ENCODE results near the gene ANKRD2.

ANKRD2 gene

DNA sequence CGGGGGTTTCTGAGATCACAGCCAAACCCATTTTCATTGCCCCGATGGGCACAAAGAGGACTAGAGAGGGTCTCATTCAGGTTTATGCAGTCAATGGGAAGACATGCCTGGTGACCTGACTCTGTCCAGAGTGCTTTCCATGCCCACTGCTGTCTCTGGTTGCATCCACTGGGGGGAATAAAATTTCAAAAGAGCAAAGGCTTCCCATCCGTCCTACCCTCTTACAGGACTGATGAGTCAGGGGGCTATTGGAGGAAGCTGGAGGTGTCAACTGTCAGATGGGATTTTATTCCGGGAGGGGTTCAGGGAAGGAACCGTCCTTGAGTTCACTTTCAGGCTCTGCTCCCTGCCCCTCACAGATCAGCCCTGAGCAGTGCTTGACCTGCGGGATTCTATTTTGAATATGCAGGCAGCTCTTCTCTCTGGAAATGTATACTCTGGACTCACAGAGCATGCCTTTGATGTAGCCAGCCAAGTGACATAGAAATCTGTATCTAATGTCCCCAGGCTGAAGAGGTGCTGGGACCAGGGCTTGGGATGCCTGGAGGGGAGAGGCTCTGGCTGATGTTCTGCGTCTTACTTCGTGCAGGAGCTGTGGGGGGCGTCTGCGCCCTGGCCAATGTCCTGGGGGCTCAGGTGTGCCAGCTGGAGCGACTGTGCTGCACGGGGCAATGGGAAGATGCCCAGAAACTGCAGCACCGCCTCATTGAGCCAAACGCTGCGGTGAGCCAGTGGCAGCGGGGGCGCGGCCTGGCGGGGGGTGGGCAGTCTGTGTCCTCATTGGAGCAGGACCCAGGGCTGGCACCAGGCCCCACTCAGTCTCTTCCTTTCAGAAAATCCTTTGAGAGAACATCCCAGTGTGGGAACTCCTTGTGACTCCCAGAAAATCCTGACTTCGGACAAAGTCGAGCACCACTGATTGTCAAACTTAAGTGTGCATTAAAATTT, 29.0 kb downstream of the ANKRD2 start:
- Histone ChIP-seq H3K4me2 (no peak overlapping the region), H3K36me3 (ENCODE audit: insufficient read depth) (no peaks in the 10 kb centered on the region), H3K27ac (no peak overlapping the region), H2AFZ (ENCODE audit: low read depth) (no peak overlapping the region), H3K4me3 (IDR thresholded peaks at IDR 0.05; ENCODE audit: insufficient read depth, low read depth, low read length) (no peak overlapping the region), H3K79me2 (ENCODE audit: insufficient read depth, low read depth) (no peaks in the 10 kb centered on the region), H4K20me1 (ENCODE audit: insufficient read depth) (no peaks in the 10 kb centered on the region), H3K4me1 (ENCODE audit: low read depth, poor library complexity, severe bottlenecking) (peaks cover 9% of the 10 kb centered on the region), H3K27me3 (ENCODE audit: insufficient read depth, low read depth) (no peaks in the 10 kb centered on the region), H3K9ac (no peak overlapping the region)
- TF ChIP-seq CTCF (conservative IDR thresholded peaks at IDR 0.05; ENCODE audit: low read depth, low read length) = no peak

GRCh38 chr10:97607095-97607636, 34.6 kb downstream of the ANKRD2 start:
- H3K27me3 ChIP-seq (ENCODE audit: insufficient read depth, low read depth) = no peaks in the 10 kb centered on the region
- H3K27ac ChIP-seq = no peak overlapping the region
- H3K4me1 ChIP-seq (ENCODE audit: low read depth, poor library complexity, severe bottlenecking) = no peaks in the 10 kb centered on the region
- no peak overlapping the region for H2AFZ ChIP-seq (ENCODE audit: low read depth)
- TF ChIP-seq CTCF (conservative IDR thresholded peaks at IDR 0.05; ENCODE audit: low read depth, low read length) = no peak
- no peaks in the 10 kb centered on the region for H3K79me2 ChIP-seq (ENCODE audit: insufficient read depth, low read depth)
- no peak overlapping the region for H3K4me3 ChIP-seq (IDR thresholded peaks at IDR 0.05; ENCODE audit: insufficient read depth, low read depth, low read length)
- no peak overlapping the region for H3K4me2 ChIP-seq
- H3K9ac ChIP-seq = no peak overlapping the region
- H3K36me3 ChIP-seq (ENCODE audit: insufficient read depth) = no peaks in the 10 kb centered on the region
- H4K20me1 ChIP-seq (ENCODE audit: insufficient read depth) = no peaks in the 10 kb centered on the region

- H2AFZ ChIP-seq (ENCODE audit: low read depth) = no peak overlapping the region
- no peak overlapping the region for H3K9ac ChIP-seq
- no peaks in the 10 kb centered on the region for H3K36me3 ChIP-seq (ENCODE audit: insufficient read depth)
- no peak overlapping the region for H3K27ac ChIP-seq
- TF ChIP-seq CTCF (conservative IDR thresholded peaks at IDR 0.05; ENCODE audit: low read depth, low read length) = no peak
- H4K20me1 ChIP-seq (ENCODE audit: insufficient read depth) = no peaks in the 10 kb centered on the region
- H3K27me3 ChIP-seq (ENCODE audit: insufficient read depth, low read depth) = no peaks in the 10 kb centered on the region
- H3K4me1 ChIP-seq (ENCODE audit: low read depth, poor library complexity, severe bottlenecking) = no peaks in the 10 kb centered on the region
- H3K4me2 ChIP-seq = no peak overlapping the region
- H3K4me3 ChIP-seq (IDR thresholded peaks at IDR 0.05; ENCODE audit: insufficient read depth, low read depth, low read length) = no peak overlapping the region
- H3K79me2 ChIP-seq (ENCODE audit: insufficient read depth, low read depth) = no peaks in the 10 kb centered on the region
Observed at GRCh38 chr10:97608991-97609561, 36.5 kb downstream of the ANKRD2 start.

GRCh38 chr10:97611473-97611872, 38.9 kb downstream of the ANKRD2 start:
- Histone ChIP-seq H2AFZ (ENCODE audit: low read depth) (no peak overlapping the region), H4K20me1 (ENCODE audit: insufficient read depth) (no peaks in the 10 kb centered on the region), H3K36me3 (ENCODE audit: insufficient read depth) (no peaks in the 10 kb centered on the region), H3K4me2 (no peak overlapping the region), H3K9ac (no peak overlapping the region), H3K27me3 (ENCODE audit: insufficient read depth, low read depth) (no peaks in the 10 kb centered on the region), H3K4me3 (IDR thresholded peaks at IDR 0.05; ENCODE audit: insufficient read depth, low read depth, low read length) (no peak overlapping the region), H3K27ac (no peak overlapping the region), H3K79me2 (ENCODE audit: insufficient read depth, low read depth) (no peaks in the 10 kb centered on the region), H3K4me1 (ENCODE audit: low read depth, poor library complexity, severe bottlenecking) (no peaks in the 10 kb centered on the region)
- TF ChIP-seq CTCF (conservative IDR thresholded peaks at IDR 0.05; ENCODE audit: low read depth, low read length) = no peak
